Stimulated activated CD4-positive, alpha-beta T cell treated with anti-CD3 and anti-CD28 coated beads, Interleukin-12 subunit alpha, Interleukin-12 subunit beta, amount 100 ng/mL, for 4 hours (primary cell): ENCODE results near the gene MPO.

Experiments
- DNase-seq: peaks from one replicate; pipeline ENCODE4 v3.0.0-alpha.2; 2020

The MPO gene

GRCh38 chr17:58319173-58320162 lies 38.7 kb upstream of the MPO start:
- DNase-seq, result no peak

DNA sequence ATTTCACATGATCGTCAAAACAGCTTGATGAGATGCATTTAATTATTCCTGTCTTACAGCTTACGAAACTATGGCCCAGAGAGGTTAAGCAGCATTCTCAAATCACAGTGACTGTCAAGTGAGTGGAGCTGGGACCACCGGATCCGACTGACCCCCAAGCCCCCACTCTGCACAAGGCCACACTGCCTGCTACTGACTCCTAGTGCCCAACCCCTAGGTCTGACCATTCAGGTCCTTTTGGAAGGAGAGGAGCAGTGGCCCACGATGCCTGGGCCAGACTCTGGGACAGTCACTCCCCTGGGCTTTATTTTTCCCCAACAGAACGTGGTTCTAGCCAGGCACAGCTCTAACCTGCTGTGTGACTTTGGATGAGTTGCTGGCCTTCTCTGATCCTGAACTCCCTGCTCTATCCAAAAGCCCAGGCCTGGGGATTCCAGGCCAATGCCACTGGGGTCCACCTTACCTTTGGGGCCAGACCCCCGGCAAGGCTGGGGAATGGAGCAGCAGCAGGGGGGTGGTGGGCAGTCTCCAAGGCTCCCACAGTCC lies 38.0 kb upstream of the MPO start:
- no peak for DNase-seq

- no peak for DNase-seq
Measured at GRCh38 chr17:58318065-58318481, 37.3 kb upstream of the MPO start.

DNA sequence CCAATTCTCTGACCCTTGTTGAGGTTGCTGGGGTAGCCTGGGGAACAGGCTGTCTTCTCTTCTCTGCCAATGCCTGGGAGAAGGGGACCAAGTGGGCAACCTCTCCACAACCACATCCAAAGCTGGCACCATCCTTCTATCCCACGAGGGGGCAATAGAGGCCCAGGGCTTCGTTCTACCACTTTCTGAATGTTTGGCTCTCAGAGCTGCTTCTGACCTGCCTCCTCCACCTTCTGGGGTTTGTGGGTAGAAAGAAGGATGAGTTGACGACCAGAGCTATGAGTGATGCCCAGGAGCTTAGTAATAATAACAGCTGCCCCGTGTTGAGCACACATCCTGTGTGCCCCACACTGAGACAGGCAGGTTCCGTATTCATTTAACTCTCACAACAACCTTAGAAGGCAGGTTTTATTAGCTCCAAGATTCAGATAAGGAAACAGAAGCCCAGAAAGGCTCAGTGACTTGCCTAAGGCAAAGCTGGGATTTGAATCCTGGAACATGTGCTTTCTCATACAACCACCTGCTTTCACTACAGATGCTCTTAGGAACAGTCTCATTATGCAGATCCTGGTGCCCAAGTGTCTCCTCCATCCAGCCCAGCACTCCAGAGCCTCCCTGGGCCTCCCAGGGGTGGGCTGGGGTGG lies 36.8 kb upstream of the MPO start:
- peak; percentile 55 for DNase-seq

GRCh38 chr17:58316260-58316960 lies 35.7 kb upstream of the MPO start:
- DNase-seq, result no peak

- DNase-seq, result no peak
Measured at GRCh38 chr17:58315750-58316149, 35.0 kb upstream of the MPO start.

DNA sequence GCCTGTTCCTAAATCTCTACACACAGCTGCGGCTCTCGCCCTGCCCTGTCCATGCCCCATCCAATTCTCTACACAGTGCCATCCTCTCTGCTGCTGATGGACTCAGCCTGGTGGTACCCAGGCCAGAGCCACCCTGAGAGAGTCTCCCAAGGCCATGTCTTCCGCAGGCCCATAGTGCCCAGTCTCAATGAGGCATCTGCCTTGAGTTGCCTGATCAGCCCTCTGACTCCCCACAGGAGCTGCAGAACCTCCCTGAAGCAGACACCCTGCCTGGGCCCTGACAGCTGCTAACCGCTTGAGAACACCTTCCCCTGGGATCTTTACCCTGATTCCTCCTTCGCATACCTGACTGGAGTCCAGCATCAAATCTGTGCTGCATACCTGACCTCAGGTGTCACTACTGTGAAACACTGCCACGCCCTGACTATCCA lies 34.6 kb upstream of the MPO start:
- no peak for DNase-seq

DNA sequence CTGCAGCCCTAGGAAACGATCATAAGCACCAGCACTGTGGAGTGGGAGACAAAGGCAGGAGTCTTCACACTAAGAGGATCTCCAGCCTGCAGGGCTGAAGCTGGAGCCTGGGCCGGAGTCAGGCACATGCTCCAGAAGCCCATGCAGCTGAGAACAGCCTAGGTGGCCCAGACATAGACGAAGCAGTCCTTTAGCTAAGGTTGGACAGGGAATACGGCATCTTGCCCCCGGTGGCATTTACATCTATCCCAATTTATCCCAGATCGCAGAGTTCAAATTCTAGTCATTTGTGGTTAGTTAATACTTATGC lies 33.9 kb upstream of the MPO start:
- DNase-seq, result no peak

DNA sequence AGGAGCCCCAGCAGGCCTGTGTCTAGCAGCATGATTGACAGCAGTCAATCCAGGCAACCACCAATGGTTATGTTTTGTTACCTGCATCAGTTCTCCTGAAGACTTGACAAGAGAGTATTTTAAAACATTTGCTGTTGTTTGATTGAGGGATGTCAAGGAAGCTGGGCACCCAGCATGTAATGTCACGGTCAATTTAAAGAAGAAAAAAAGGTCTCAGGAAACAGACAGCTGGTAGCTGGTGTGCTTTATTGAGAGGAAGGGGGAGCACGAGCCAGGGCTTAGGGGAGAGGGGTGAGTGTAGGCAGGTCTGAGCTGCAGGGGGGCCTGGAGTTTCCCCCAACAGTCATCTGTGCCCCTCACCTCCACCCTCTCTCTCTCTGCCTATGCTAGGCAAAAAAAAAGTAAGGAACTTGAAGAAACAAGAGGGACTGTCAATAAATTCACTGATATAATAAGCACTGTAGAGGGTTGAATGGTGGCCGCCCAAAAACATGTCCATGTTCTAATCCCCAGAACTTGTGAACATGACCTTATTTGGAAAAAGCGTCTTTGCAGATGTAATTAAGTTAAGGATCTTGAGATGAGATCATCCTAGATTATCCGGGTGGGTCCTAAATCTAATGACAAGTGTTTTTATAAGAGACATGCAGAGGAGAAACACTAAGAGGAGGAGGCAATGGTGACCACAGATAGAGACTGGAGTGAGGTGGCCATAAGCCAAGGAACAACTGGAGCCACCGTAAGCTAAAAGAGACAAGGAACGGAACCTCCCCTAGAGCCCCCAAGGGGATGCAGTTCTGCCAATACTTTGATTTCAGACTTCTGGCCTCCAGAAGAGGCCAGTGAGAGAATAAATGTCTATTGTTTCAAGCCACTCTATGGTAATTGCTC lies 33.3 kb upstream of the MPO start:
- DNase-seq, result no peak

GRCh38 chr17:58312829-58313228 lies 32.1 kb upstream of the MPO start:
- DNase-seq, result no peak

- DNase-seq, result no peak
Measured at GRCh38 chr17:58312021-58312630, 31.4 kb upstream of the MPO start.

DNA sequence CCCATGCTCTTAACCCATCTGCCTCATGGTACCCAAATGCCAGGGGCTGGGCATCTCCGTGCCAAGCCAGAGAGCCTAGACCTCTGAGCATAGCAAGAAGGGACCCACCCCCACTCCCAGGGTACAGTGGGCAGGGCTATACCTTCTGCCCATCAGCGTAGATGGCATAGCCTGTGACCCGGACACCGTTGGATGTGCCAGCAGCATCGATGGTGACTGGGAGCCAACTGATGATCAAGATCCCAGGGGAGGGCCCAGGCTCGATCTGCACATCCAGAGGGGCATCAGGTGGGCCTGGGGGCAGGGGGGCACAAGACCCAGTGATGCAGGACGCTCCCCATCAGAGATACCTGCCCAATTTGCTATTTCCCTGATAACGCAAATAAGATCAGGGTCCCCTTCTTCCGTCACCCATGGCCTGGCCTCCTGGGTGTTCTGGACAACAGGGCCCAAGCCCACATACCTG lies 30.7 kb upstream of the MPO start:
- DNase-seq, result no peak

GRCh38 chr17:58310511-58311428 lies 30.0 kb upstream of the MPO start:
- DNase-seq, result no peak

DNA sequence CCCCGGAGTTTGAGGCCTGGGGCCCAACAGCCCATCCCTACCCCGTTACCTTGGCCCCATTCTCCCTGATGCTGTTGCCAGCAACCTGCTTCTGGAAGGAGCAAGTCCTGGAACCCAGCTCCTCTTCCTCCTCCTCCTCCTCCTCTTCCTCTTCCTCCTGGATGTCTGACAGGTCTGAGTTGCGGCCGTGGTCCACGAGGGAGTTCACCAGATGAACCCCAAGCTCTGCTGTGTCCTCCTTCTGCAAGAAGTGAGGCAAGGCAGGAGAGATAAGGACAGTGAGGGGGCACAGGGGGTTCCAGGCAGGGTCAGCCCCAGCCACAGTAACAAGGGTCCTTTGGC lies 29.2 kb upstream of the MPO start:
- no peak for DNase-seq

GRCh38 chr17:58308985-58309917 lies 28.5 kb upstream of the MPO start:
- no peak for DNase-seq

DNA sequence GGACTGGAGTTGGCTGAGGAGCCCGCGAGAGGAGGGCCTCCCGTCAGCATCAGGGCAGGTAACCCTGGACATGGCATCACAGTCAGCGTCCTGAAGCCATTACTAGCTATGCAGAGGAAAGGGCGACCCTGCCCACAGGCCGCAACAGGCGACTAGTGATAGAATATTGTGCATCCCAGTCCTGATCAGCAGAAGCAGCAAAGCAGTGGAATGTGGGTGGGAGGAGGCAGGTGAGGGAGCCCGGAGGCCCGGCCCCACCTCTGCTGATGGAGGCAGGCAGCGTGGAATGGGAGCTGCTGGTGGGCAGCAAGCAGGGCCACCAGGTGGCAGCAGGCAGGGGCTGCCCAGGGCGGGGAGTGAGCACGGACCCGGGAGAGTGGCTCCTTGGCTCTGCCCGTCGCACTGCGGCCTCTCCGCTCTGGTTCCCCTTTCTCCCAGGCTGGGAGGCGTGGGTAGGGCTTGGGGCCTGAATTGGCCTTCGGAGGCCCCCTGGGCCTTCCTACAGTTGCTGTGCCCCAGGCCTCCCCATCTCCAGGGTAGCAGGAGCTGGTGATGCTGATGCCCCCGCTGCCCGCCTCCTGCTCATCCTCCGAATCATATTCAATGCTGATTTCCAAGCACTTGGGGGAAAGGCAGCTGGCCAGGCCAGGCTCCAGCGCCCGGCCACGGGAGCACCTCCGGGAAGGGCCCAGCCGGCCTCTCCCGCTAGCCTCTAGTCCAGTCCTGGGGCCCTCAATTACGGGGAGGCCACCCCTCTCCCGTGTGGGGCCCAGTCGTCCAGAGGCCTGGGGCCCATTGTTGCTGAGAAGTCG lies 27.6 kb upstream of the MPO start:
- DNase-seq, result no peak

DNA sequence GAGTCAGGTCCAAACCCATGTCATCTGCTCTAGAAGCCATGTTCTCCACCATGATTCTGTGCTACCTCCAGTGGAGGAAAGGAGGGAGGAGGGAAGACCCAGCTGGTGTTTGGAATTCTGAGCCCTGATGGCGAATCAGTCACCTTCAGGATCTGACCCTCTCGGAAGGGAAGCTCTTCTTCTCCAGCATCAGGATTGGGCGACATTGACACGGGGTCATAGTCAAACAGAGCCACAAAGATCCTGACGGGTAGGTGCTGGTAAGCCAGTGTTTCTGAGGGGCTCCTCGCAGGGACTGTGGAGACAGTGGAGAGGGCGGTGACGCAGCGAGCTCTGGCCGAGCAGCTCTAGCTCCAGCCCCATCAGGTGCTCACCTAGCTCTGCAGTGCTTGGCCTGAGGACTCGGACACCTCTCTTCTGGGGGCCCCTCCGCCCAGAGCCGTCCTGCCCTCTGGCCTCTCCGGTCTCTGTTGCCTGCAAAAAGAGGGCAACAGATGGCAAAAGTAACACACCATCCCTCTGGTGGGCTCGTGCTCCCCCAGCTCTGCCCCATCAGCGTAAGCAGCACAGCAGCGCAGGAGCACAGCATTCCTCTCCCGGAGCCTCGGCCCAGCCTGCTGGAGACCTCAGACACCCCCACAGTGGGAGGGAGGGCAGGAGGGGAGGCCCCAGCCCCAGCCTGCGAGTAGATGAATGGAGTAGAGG lies 26.9 kb upstream of the MPO start:
- DNase-seq, result no peak
